Type B pancreatic cell (in vitro differentiated cells): ENCODE results near the gene FOXN3. TPM values are rescaled to one million over a fixed set of nuclear protein-coding genes. Genes with fewer than 3 reads are reported as not detected.

Experiments used
- DNase-seq: peaks from one replicate; pipeline ENCODE4 v3.0.0; 2021; ENCODE audit warnings: mixed read lengths; ENCODE audit not compliant: unreplicated experiment; ENCODE audit errors: extremely low spot score
- H3K27ac Mint-ChIP-seq: 2 replicates; pipeline ENCODE4 v1.8.0; 2021; ENCODE audit warnings: mild to moderate bottlenecking, mixed read lengths
- H3K27me3 Mint-ChIP-seq: 2 replicates; pipeline ENCODE4 v1.8.0; 2021; ENCODE audit warnings: mixed read lengths
- H3K36me3 Mint-ChIP-seq: 2 replicates; pipeline ENCODE4 v1.8.0; 2021; ENCODE audit warnings: mixed read lengths
- H3K4me1 Mint-ChIP-seq: one replicate; pipeline ENCODE4 v1.8.0; 2021; ENCODE audit warnings: mixed read lengths; ENCODE audit not compliant: unreplicated experiment
- H3K4me3 Mint-ChIP-seq: 2 replicates; pipeline ENCODE4 v1.8.0; 2021; ENCODE audit warnings: mild to moderate bottlenecking, mixed read lengths
- H3K9me3 Mint-ChIP-seq: 2 replicates; pipeline ENCODE4 v1.8.0; 2021; ENCODE audit warnings: mixed read lengths
- CTCF ChIP-seq: fragments of 200-600 bp; sonication (generic); conservative IDR thresholded peaks from 2 replicates; pipeline ENCODE4 v1.5.0; 2021; ENCODE audit warnings: antibody characterized with exemption, mild to moderate bottlenecking
- total RNA-seq: library from RNA; stranded (reverse); gene quantifications from 2 replicates; pipeline ENCODE4 v1.2.1, GENCODE V29; 2021; ENCODE audit warnings: low replicate concordance

Gene FOXN3
- total RNA-seq, 1 donor from 2014 or later: 73.5 TPM

- DNase-seq: no peak
- no peak overlapping the region for H3K4me3 Mint-ChIP-seq
- H3K27ac Mint-ChIP-seq: no peak overlapping the region
- H3K9me3 Mint-ChIP-seq: peaks cover 8% of the 10 kb centered on the region
- H3K27me3 Mint-ChIP-seq: no peaks in the 10 kb centered on the region
- H3K4me1 Mint-ChIP-seq: peaks cover 22% of the 10 kb centered on the region
- H3K36me3 Mint-ChIP-seq: peaks cover 23% of the 10 kb centered on the region
- TF ChIP-seq CTCF: no peak
These were observed 234.7 kb downstream of the FOXN3 start for GRCh38 chr14:89182326-89182725.

GRCh38 chr14:89180546-89180945 lies 236.5 kb downstream of the FOXN3 start:
- no peak overlapping the region for H3K27ac Mint-ChIP-seq

GRCh38 chr14:89179891-89180404 lies 237.1 kb downstream of the FOXN3 start:
- Mint-ChIP-seq H3K27ac (no peak overlapping the region), H3K36me3 (peaks cover 15% of the 10 kb centered on the region), H3K27me3 (no peaks in the 10 kb centered on the region), H3K4me3 (no peak overlapping the region), H3K9me3 (no peaks in the 10 kb centered on the region), H3K4me1 (peaks cover 6% of the 10 kb centered on the region)
- no peak for TF ChIP-seq CTCF
- DNase-seq: no peak

More at GRCh38 chr14:89180546-89180945, 236.5 kb downstream of the FOXN3 start:
- Mint-ChIP-seq H3K27me3 (no peaks in the 10 kb centered on the region), H3K9me3 (no peaks in the 10 kb centered on the region), H3K36me3 (peaks cover 14% of the 10 kb centered on the region), H3K4me3 (no peak overlapping the region), H3K4me1 (peaks cover 12% of the 10 kb centered on the region)
- TF ChIP-seq CTCF: no peak
- no peak for DNase-seq

GRCh38 chr14:89178800-89179535 lies 238.1 kb downstream of the FOXN3 start:
- Mint-ChIP-seq H3K9me3 (no peaks in the 10 kb centered on the region), H3K4me3 (no peak overlapping the region), H3K4me1 (peaks cover 4% of the 10 kb centered on the region), H3K27ac (no peak overlapping the region), H3K36me3 (peaks cover 20% of the 10 kb centered on the region), H3K27me3 (no peaks in the 10 kb centered on the region)
- TF ChIP-seq CTCF: no peak
- DNase-seq: no peak

GRCh38 chr14:89178376-89178775 lies 238.7 kb downstream of the FOXN3 start:
- no peak for DNase-seq
- Mint-ChIP-seq H3K27me3 (no peaks in the 10 kb centered on the region), H3K27ac (no peak overlapping the region), H3K36me3 (peaks cover 19% of the 10 kb centered on the region), H3K4me3 (no peak overlapping the region), H3K9me3 (no peaks in the 10 kb centered on the region), H3K4me1 (peaks cover 4% of the 10 kb centered on the region)
- no peak for TF ChIP-seq CTCF
